Adrenal gland (tissue), 5 donors: ENCODE data around the gene TPP2.

Experiments used
- CTCF ChIP-seq, 6 experiments: fragments of 450-650 bp in 4 of 6; fragments of 200-600 bp in 2 of 6; sonication (generic) in 1 of 6; IDR thresholded peaks; 1 replicate in 5 of 6; 2 replicates in 1 of 6; pipeline versions ENCODE4 v1.5.1 to v1.8.0; 2016 to 2021; ENCODE audit warnings: antibody characterized with exemption in 6 of 6, mild to moderate bottlenecking in 2 of 6, moderate library complexity in 1 of 6
- POLR2A ChIP-seq, 2 donors: fragments of 450-650 bp; IDR thresholded peaks; one replicate each; pipeline ENCODE4 v1.6.1; 2017; ENCODE audit warnings: antibody characterized with exemption in 2 of 2, mild to moderate bottlenecking in 2 of 2, moderate library complexity in 1 of 2
- donor health status: DM: no; HTN: no; CAD: no.

- TF ChIP-seq CTCF (IDR thresholded peaks at IDR 0.05) (no peak), POLR2A (IDR thresholded peaks at IDR 0.05) (no peak)
Observed at GRCh38 chr13:102563267-102563666, 33.5 kb upstream of the TPP2 start.
